ENCODE data around the gene UCN2. TPM values are rescaled to one million over a fixed set of nuclear protein-coding genes. Genes with fewer than 3 reads are reported as not detected.

UCN2 gene
- total RNA-seq, 1 experiment from 2014 or later = 1.8 TPM

DNA sequence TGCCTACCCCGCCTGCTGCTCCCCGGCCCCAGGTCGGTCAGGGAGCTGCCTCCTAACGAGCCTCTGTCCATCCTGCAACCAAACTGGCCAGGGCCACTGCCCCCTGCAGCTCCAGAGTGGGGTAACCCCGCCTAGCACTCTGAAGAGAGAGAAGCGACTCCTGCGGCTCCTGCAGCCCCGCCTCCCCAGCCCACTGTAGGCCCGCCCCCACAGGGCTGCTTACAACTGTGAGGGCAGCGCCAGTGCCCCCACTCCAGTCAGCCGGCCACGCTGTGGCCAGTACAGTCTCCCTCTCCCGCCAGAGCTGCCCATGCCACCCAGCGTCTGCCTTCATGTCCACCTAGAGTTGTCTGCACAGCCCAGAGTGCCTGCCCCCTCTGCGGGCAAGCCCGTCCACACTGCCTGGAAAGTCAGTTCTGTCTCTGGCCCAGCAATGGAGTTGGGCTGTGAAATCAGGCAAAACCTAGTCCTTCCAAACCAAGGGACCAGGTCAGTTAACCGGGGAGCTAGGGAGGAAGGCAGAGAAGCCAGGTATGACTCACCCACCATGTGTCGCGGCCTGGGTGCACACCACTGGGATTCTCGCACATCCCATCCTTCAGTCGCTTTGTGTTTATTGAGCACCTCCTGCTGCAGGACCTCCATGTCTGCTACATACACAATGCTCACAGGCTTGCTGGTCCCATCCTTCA is 2.4 kb downstream of the UCN2 start:
- in situ Hi-C loops (cut with HindIII; ENCODE audit: low pct_unique_long_range_greater_than_20kb, low sequenced_read_pairs) = no loop called here
- H3K27me3 ChIP-seq (ENCODE audit: control insufficient read depth, insufficient read depth, low read length) = no peaks in the 10 kb centered on the region
- H3K9me3 ChIP-seq (ENCODE audit: control insufficient read depth, insufficient read depth, low read depth, low read length) = no peaks in the 10 kb centered on the region
- TF ChIP-seq SIN3A (IDR thresholded peaks at IDR 0.05; ENCODE audit: borderline replicate concordance, insufficient read depth, low read depth, low read length) (no peak), POLR2AphosphoS5 (IDR thresholded peaks at IDR 0.05; ENCODE audit: low read depth, low read length) (no peak), TCF7L2 (IDR thresholded peaks at IDR 0.05; ENCODE audit: low read depth, low read length) (no peak), CTCF (IDR thresholded peaks at IDR 0.05) (no peak)
- TF ChIP-seq, protein P1, sequence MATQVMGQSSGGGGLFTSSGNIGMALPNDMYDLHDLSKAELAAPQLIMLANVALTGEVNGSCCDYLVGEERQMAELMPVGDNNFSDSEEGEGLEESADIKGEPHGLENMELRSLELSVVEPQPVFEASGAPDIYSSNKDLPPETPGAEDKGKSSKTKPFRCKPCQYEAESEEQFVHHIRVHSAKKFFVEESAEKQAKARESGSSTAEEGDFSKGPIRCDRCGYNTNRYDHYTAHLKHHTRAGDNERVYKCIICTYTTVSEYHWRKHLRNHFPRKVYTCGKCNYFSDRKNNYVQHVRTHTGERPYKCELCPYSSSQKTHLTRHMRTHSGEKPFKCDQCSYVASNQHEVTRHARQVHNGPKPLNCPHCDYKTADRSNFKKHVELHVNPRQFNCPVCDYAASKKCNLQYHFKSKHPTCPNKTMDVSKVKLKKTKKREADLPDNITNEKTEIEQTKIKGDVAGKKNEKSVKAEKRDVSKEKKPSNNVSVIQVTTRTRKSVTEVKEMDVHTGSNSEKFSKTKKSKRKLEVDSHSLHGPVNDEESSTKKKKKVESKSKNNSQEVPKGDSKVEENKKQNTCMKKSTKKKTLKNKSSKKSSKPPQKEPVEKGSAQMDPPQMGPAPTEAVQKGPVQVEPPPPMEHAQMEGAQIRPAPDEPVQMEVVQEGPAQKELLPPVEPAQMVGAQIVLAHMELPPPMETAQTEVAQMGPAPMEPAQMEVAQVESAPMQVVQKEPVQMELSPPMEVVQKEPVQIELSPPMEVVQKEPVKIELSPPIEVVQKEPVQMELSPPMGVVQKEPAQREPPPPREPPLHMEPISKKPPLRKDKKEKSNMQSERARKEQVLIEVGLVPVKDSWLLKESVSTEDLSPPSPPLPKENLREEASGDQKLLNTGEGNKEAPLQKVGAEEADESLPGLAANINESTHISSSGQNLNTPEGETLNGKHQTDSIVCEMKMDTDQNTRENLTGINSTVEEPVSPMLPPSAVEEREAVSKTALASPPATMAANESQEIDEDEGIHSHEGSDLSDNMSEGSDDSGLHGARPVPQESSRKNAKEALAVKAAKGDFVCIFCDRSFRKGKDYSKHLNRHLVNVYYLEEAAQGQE (IDR thresholded peaks at IDR 0.05; ENCODE audit: insufficient read depth in 1 of 2, low read depth in 2 of 2, low read length in 1 of 2) = no peak
- ChIA-PET POLR2A (interaction anchor here (0.6 kb wide), 1 partner anchor 21 kb away, joined by 6 read pairs; no protein-coding TSS in a partner anchor), CTCF (no interaction called here)
- H3K4me3 ChIP-seq (ENCODE audit: low read depth in 2 of 2, low read length in 2 of 2) = no peak overlapping the region
- no peaks in the 10 kb centered on the region for H3K36me3 ChIP-seq (ENCODE audit: control insufficient read depth, insufficient read depth, low read length)
- H3K27ac ChIP-seq (ENCODE audit: low read length) = no peak overlapping the region
- DNase-seq (ENCODE audit: low read depth, low spot score) = no peak
- intact Hi-C loops (cut with micrococcal nuclease; ENCODE audit: unreplicated experiment) = no loop called here
- ATAC-seq = no peak
- peaks cover 11% of the 10 kb centered on the region for H3K4me1 ChIP-seq (ENCODE audit: control insufficient read depth, insufficient read depth, low read length)
- no TSS peak for BruUV-seq (replicated peaks)

- Histone ChIP-seq H3K4me1 (ENCODE audit: control insufficient read depth, insufficient read depth, low read length) (peaks cover 8% of the 10 kb centered on the region), H3K27ac (ENCODE audit: low read length) (no peak overlapping the region), H3K27me3 (ENCODE audit: control insufficient read depth, insufficient read depth, low read length) (no peaks in the 10 kb centered on the region), H3K4me3 (ENCODE audit: low read depth in 2 of 2, low read length in 2 of 2) (no peak overlapping the region), H3K9me3 (ENCODE audit: control insufficient read depth, insufficient read depth, low read depth, low read length) (no peaks in the 10 kb centered on the region), H3K36me3 (ENCODE audit: control insufficient read depth, insufficient read depth, low read length) (no peaks in the 10 kb centered on the region)
- ChIA-PET POLR2A (interaction anchor here (0.6 kb wide), 1 partner anchor 21 kb away, joined by 6 read pairs; no protein-coding TSS in a partner anchor), CTCF (interaction anchor here (0.6 kb wide), 1 partner anchor 170 kb away, joined by 6 read pairs; no protein-coding TSS in a partner anchor)
- DNase-seq (ENCODE audit: low read depth, low spot score) = no peak
- BruUV-seq (replicated peaks) = no TSS peak
- in situ Hi-C loops (cut with HindIII; ENCODE audit: low pct_unique_long_range_greater_than_20kb, low sequenced_read_pairs) = no loop called here
- intact Hi-C loops (cut with micrococcal nuclease; ENCODE audit: unreplicated experiment) = no loop called here
- ATAC-seq = no peak
- TF ChIP-seq, protein P1 (IDR thresholded peaks at IDR 0.05; ENCODE audit: insufficient read depth in 1 of 2, low read depth in 2 of 2, low read length in 1 of 2) = no peak
- TF ChIP-seq CTCF (IDR thresholded peaks at IDR 0.05) = no peak
- no peak for TF ChIP-seq POLR2AphosphoS5 (IDR thresholded peaks at IDR 0.05; ENCODE audit: low read depth, low read length)
- no peak for TF ChIP-seq TCF7L2 (IDR thresholded peaks at IDR 0.05; ENCODE audit: low read depth, low read length)
- TF ChIP-seq SIN3A (IDR thresholded peaks at IDR 0.05; ENCODE audit: borderline replicate concordance, insufficient read depth, low read depth, low read length) = no peak
Observed at GRCh38 chr3:48560648-48561018, 2.9 kb downstream of the UCN2 start.
